CD4-positive, alpha-beta T cell treated with Interferon alpha-2 for 1 hour (primary cell): ENCODE results near the gene PCMTD2.

ENCODE experiments used
- DNase-seq, 2 donors: peaks; one replicate each; pipeline ENCODE4 v3.0.0-alpha.2; 2020 to 2022

PCMTD2 gene

DNA sequence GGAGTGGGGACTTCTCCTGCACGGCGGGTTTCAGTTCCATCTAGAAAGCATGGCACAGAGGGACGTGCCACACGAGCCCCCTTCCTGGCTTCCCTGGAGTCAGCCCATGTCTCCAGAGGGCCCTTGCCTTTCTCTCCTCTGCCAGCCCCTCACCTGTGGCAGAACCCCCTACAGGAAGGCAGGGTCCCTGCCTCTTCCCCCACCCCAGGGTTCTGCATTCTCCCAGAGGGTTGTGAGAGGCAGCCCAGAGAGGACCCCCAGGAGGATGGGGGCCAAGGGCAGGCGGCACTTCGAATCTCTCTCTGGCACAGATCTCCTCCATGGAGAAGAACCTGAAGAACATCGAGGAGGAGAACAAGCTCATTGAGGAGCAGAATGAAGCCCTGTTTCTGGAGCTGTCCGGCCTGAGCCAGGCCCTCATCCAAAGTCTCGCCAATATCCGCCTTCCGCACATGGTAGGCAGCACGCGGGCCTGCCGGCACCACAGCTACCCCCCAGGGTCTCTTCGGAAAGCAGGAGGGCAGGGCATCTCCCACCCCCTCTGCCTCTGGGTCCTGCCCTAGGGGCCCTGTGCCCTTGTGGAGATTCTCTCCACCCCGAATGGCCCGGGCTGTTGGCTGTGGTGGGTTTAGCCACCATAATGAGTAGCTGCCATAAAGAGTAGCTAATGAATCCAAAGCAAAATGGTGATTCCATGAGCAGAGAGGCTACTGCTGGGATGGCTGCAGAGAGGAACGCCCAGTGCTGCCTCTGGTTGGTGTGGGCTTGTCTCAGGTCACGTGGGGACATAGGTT, 15.9 kb upstream of the PCMTD2 start:
- no peak for DNase-seq

DNA sequence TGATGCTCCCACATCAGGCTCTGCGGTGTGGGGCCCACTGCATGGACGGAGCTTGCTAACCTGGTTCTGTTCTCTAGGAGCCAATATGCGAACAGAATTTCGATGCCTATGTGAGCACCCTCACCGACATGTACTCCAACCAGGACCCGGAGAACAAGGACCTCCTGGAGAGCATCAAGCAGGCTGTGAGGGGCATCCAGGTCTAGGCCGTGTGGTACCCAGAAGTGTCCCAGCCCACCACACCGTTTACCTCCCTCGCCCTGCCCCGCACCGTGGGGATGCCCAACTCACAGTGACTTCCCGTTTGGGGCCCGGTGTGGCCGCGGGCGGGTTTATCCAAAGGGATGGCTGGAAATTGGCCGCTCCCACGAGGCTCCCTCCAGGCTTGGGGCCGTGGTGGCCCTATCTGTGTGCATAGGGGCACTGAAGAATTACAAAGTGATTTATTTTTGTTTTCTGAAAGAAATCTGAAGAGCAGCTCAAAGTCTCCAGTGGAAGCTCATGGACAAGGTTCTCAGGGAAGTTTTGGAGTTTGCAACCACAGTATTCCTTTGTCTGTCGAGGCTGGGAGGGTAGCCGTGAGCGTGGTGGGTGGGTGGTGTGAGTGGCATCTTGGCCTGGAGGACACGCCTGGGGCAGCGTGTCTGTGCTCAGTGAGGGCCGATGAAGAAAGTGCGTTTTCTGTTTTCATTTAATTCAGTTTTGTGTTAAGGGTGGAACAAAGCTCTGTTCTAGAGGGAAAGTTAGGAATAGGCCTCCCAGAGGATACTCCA, 15.1 kb upstream of the PCMTD2 start:
- DNase-seq, result no peak

DNA sequence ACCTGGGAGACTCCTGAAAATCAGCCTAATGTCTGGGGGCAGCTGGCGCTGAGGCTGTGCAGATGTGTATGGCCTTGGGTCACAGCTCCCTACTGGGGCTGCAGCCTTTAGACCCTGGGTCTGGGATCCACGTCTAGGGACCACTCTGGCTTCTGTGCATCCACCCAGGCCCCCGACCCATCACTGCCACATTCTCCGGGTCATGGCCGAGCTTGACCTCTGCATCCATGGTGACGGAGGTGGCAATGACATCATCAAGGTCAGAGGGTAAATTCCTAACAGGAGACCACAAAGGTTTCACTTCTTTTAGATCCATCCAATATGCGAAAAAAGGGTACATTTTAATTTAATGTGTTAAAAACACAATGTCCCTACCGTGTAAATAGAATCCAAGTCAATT, 14.5 kb upstream of the PCMTD2 start:
- DNase-seq, result no peak

DNA sequence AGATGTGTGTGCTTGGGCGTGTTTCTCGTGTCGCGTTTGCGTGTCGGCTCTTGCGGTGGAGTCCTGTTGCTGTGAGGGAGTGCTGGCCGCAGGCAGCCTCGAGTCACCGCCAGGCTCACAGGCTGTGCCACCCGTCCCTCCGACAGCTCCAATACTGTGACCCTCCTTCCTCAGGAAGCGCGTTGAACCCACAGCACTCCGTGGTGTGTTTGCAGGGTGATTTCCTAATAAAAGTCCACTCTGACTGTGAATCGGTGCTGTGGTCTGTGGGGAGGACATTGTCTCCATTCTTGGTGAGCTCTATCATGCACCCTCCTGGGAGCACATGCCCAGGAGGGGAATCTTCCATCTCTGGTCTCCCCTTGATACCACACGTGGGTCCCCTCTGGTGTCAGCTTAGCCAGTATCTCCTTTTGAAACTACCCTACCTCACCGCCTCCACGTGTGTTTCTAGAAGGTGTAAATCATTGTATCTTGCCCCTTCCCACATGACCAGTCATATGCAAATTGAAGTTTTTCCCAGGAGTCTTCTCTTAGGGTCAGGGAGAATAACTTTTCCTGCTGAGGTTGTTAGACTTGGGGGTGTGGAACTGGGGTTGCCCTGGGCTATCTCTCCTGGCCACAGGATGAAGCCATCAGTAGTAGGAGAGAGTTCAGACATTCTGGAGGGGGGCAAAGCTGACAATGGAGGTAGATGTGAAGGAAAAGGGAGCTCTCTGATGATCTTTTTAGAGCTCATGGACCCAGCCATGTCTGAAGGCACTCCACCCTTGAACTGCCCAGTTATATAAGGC, 13.3 kb upstream of the PCMTD2 start:
- no peak for DNase-seq

DNA sequence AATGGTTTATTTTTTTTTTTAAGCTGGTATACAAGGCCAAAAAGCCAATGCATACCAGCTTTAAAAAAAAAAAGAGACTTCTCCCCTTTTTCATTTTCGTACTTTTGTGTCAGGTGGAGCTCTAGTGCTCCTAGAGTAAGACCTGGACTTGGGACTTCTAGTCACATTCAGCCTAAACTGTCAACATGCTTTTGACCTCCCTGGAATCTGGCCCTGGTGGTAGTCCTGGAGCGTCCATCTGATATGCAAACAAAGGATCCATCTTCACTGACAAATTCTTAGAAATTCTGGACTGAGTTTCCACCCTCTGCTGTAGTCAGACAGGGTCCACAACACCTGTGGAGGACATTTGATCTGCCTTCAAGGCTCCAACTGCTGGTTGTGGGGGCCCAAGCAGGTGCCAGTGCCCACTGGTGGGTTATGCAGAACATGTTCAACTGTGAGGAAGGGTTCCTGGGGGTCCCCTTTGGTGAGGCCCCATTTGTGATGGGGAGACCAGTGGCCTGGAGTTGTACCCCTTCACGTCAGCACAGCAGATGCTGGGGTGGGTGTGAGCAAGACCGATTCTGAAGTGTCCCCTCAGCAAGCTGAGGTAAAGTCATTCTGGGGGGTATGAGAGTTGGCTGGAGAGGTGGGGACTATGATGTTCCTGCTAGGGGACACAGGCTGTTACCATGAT, 12.6 kb upstream of the PCMTD2 start:
- DNase-seq, result no peak

DNA sequence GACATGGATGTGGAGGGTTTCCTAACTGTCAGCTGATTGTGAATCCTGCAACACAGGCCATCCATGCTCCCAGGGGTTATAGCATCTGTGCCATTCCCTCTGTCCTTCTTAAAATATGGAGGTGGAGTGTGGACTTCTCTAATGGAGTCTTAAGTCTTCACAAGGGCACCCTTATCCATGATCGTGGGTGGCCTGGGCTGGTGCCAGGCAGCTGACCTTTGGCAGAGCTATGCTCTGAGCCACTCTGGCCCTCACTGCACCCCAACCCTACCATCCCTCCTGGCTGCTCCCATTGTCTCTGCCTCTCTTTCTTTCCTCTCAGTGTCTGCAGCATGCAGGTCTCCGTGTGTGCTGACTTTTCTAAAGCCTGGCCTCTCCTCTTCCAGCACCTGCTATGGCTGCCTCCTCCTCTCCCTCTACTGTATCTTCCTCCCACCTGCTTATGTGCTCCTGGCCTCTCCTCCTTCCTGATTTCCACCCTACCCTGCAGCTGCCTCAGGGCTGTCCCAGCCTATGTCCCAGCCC, 11.2 kb upstream of the PCMTD2 start:
- no peak for DNase-seq

DNA sequence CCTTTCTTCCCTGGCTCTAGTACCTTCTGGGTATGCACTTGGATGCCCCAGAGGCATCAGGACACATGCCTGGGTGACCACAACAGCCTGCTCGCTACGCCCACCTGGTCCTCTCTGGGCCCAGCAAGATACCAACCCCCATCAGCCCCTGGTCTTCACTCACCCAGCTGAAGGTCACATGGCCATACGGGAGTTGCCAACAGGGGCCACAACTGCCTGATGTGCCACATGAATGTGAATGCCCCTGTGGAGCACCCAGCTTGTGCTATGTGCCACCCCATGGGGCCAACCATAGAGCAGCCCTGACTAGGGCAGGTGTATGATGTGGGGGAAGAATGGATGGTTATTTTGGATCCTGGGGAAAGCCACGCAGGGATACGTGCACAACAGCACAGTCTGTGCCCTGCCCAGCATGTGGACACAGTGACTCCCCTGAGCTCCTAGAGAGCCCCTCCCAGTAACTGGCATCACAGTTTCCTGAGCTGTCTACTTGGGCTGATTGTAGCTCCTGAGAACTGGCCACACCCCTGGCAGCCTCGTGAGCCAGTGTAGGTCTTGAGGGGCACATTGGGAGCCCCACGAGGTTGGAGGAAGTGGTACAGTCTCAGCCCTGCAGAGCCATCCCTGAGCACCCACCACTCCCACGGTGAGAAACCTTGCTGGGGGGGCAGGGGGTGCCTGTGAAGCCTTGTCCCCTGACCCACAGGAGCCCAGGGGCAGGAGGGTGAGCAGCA, 10.5 kb upstream of the PCMTD2 start:
- DNase-seq, result no peak

DNA sequence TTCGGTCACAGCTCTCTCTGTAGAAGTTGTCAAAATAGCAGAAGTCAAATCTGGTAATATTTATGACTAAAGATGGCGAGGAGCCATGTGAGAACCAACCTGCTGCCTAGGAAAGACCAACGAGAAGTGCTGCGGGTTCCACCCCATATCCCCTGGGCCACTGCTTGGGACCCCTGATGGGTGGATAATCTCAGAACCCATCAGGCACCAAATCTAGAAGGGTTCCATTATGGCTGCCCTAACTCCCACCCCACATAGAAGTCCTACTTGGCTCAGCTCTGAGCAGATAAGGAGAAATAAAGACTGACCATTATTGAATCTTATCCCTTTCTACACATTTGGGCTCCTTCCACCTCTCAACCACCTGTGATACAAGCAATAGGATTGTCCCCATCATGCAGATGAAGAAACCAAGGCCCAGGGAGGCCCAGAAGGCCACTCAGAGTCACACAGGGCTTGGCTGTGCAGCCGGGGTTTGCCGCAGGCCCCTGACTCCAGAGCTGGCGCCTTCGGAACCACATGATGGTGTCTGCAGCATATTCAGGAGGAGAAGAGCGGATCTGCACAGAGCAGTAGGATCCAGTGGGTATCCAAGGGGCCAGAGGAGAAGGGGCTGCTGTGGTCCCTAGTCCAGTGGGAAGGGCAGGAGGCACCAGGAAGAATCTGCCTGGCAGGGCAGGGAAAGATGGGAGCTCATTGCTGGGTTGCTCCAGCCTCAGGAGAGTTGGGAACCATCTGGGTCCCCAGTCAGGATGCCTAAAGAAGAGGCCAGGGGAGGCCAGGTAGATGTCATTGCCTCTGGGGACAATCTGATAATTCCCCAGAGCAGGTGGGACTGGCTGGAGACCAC, 9.6 kb upstream of the PCMTD2 start:
- no peak for DNase-seq

DNA sequence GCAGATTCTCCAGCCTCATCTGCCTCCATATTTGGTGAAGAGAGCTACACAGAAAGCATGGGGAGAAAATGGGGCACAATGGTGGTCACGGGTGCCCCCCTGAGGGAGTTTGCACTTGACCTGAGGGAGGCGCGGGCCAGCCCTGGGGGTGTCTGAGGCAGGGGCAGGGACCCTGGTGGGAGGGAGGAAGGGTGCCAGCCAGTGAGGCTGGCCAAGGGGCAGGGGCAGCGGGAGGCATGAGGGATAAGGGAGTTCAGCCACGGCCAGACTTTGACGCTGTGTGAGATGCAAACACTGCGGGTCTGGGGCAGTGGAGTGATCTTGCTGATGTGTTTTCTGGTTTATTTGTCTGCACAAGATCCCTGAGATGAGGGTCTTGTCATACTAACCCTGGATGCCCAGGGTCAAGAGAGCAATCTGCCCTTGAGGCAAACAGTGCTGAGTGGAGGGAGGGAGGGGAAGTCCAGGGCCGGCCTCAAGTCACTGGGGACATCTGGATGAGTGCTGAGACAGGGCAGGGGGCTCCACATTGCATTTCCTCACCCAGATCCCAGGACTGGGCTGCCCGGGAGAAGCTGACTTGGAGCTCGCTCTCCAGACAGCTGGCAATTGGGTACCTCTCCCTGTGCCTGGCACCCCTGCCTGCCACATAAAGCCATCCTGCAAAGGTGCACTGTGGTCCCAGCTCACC, 8.8 kb upstream of the PCMTD2 start:
- no peak for DNase-seq

DNA sequence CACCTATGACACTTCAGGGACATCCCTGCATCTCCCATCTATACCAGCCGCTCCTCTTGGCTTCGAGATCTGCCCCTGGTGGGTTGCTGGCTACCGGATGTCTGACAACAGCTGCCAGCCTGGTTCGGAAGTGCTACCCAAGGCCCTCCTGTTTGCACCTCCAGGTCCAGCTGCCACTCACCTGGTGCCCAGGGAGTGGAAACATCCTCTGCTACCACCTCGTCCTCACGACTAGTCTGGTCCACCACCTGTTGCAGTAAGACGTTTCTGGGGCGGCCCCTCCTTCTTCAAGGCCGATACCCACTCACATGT, 8.3 kb upstream of the PCMTD2 start:
- DNase-seq, result no peak

DNA sequence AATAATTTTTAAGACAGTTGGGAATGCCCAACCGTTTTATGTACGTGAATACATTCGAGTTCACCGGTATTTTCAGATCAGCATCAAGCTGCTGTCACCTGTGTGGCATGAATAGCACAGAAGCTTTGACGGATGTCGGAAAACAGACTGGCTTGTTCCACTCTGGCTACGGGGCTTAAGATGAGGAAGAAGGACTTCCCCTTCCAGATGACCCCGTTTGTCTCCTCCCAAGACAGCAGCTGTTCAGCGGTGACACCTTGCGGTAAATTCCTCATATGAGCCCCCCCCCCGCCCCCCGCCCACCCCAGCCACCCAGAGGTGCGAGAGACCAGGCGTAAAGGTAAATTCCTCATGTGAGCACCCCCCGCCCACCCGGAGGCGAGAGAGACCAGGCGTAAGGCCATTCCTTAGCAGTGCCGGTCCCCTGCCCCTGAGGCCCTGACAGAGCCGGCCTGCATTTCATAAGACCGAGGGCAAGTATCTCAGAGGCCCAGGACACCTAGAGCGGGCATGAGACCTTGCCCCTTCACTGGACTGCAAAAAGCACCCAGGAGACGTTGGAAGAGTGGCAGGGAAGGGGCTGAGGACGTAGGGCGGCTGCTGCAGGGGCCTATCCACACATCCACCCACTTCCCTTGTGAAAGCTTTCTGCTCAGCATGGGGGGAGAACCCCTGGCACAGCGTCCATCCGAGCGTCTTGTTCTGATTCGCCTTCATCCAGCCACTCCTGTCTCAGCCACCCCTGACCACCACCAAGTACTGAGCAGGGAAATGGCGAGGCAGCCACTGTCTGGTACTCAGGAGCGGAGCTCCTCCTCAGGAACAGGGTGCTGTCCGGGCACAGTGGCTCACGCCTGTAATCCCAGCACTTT, 7.3 kb upstream of the PCMTD2 start:
- DNase-seq, result no peak

DNA sequence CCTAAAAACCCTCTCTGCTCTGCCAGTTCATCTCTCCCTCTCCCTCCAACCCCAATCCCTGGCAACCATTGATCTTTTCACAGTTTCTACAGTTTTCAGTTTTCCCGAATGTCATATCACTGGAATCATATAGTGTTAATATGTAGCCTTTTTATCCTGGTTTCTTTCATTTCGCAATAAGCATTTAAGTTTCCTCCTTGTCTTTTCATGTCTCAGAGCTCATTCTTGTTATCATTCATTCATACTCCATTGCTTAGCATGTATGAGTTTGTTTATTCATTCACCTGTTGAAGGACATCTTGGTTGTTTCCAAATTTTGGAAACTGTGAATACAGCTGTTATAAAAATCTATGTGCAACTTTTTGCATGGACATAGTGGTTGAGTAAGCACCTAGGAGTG, 5.5 kb upstream of the PCMTD2 start:
- DNase-seq, result no peak

DNA sequence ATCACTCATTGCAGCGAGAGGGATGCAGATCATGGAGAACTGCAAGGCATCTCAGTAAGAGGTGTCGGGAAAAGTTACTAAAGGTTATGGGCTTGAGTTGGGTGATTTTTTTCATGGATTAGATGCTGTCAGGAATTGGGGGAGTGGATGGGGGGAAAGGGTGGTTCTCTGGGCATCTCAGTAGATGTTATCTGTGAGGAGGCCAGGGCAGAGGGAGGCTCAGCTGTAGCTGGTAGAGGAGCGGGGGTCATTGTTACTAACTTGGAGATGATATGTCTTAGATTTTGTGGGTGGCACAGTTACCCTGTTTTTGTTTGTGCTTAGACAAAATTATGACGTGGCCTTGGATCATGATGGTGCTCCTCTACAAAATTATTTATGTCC, 2.6 kb upstream of the PCMTD2 start:
- DNase-seq, result no peak

DNA sequence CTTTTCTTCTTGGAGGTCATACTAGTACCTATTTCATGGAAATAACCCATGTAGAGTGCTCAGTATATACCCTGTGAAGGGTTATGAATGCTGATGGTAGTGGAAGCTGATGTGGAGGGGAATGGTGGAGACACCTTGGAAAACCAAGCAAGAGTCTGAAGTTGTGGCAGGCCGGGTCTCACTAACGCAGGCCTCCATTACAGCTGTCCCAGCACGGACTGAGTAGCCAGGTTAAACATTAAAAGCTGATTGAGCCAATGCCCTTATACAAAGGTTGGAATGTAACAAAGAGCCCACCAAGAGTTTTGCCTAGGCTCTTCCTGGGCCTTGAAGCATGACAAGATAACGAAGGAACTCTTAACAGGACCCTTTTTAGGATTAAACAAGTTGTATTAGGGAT, 2.1 kb upstream of the PCMTD2 start:
- no peak for DNase-seq

DNA sequence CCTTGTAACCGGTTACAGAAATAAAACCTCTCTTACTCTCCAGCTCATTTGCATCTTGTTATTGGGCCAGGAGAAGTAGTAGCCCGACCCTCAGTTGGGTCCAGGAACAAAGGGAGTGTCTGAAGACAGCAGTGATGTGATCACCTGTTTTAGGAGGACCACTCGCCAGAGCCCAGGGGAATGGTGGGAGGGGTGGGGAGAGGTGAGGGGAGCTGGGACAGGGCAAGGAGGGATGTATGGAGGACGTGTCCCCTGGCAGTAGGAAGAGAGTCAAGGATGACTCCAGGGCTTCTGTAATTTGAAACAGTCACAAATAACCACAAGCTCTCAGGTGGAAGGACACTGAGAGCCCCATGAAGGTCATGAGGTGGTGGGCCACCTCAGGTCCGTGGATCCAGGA, 1.4 kb upstream of the PCMTD2 start:
- no peak for DNase-seq

DNA sequence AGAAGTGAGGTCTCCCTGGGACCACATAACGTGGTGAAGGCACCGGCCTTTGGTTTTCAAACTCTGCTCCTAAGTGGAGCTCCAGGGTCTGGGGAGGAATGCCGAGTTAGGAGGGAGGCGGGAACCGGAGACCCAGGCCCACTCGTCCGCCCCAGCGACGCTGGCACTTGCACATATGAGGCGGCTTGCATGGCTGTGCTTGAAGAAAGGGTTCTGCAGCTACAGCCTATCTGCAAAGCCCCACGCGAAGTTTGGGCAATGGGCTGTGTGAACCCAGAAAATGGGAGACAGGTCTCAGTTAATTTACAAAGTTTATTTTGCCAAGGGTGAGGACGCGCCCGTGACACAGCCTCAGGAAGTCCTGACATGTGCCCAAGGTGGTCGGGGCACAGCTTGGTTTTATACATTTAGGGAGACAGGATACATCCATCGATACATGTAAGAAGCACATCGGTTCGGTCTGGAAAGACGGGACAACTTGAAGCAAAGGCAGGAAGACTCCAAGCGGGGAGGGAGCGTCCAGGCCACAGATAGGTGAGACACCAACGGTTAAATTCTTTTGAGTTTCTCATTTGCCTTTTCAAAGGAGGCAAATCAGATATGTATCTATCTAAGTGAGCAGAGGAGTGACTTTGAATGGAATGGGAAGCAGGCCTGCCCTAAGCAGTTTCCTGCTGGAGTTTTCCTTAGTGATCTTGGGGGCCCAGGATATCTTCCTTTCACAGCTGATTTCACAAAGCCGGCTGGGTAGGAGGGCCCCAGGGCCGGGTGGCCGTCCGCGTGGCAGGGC, 782 bp upstream of the PCMTD2 start:
- no peak for DNase-seq

DNA sequence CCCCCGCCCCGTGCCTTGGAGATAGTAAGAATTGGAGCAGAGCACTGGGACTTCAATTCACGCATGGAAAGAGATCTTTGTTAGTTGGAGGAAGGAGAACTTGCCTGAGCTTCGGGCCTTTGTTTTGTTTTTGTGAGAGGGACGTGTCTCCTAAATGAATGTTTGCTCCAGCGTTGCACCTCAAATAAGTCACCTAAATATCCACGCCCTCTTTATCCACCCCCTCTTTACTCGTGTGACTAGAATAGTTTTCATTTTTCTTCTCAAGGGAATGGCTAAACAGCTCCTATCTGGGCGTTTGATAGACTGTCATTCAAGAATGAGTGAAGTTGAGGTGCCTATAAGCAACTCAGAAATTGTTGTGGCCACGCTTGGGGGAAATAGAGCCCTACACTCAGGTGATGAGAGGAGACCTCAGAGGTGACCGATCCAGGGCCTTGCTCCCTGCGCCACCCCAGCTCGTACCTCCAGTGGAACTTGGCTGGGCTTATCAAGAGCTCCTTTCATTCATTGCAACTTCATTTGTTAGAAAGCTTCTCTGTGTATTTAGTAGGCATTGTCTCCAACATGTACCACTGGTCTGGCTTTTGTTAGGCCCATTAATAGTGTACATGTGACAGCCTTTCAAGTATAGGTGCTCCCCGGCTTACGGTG, 861 bp downstream of the PCMTD2 start:
- peak in 1 of 2 donors; percentile 12 for DNase-seq

DNA sequence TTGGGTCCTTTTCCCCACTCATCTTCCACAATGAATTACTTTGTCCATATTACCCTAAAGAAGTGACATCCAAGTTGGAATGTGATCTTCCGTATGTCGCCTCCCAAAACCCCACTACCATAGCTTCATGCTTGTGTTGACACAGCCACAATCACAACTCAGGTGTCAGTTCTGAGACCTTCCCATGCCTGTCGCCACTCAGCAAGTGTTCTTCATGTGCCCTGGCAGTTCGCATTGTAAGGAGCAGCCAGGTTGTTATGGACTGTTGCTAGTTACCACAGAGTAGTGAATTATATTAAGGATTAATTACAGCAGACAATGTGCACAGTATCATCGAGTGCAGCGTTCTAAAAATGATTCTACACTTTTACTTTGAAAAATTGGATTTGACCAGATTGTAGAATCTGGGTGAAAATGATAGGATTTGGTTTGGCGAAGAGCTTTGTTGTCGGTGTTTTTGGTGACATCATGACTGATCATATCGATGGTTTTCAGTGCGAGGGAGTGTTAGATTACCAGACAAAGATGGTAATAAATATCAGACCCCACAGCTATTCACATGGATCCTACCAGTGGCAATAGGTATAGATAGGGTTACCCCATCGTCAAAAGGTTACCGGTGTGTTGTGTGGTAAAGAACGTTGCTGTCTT, 1.7 kb downstream of the PCMTD2 start:
- DNase-seq, result no peak
